ENCODE measurements around the gene TMEM109. TPM values are rescaled to one million over a fixed set of nuclear protein-coding genes. Genes with fewer than 3 reads are reported as not detected.

Gene TMEM109
- total and polyA plus RNA-seq, 9 of the 15 experiments (the other 6 are each of a cell fraction or from before 2014, with no cell fraction given), result 9.2 to 71.3 (median 30.5) TPM

DNA sequence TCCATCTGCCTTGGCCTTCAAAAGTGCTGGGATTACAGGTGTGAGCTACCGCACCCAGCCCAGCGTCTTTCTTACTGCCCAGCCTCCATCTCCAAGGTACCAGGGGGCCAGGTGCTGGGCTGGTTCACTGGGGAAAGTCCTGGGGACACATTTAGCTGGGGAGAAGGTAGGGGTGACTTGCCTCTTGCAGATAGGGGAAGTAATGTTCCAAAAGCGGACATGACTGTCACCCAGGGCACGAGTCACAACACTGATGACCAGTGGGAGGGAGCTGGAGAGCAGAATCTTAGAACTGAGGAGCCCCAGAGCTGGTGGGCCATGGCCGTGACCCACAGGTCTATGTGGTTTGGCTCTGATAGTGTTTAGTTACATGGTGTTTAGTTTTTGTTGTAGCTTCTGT, 40.5 kb downstream of the TMEM109 start:
- no peaks in the 10 kb centered on the region for H3K79me2 ChIP-seq (ENCODE audit: control insufficient read depth, insufficient read depth, low read length)
- no peak overlapping the region for H3K4me3 ChIP-seq
- CTCF ChIA-PET (ENCODE audit: low intra/inter-chr PET ratio), result no interaction called here
- H3K9me1 ChIP-seq (ENCODE audit: control insufficient read depth, insufficient read depth, low read length), result no peaks in the 10 kb centered on the region
- WGBS (ENCODE audit: insufficient coverage, low coverage, missing lambda C conversion rate), result 1% methylated on average over 5 of the region's 5 CpGs
- in situ Hi-C loops (cut with MboI), result no loop called here
- no peak for DNase-seq (ENCODE audit: extremely low read depth in 1 of 4, low spot score in 3 of 4)
- no peak overlapping the region for H3K27ac ChIP-seq (ENCODE audit: extremely low read depth, low read depth, low read length)
- H3K9me3 ChIP-seq (replicated peaks; ENCODE audit: control insufficient read depth, insufficient read depth, low read depth, low read length), result no peaks in the 10 kb centered on the region
- H3K36me3 ChIP-seq (ENCODE audit: control insufficient read depth, insufficient read depth, low read length), result no peaks in the 10 kb centered on the region
- H3K4me1 ChIP-seq (replicated peaks in 1 of 2; ENCODE audit: control insufficient read depth in 2 of 2, insufficient read depth in 2 of 2, low read length in 2 of 2), result peaks cover 0 to 6% of the 10 kb centered on the region in 2 experiments; a peak in 3 of 5 replicates
- no peak overlapping the region for H2AFZ ChIP-seq (ENCODE audit: low read depth, low read length)
- no peak overlapping the region for H3K4me2 ChIP-seq (ENCODE audit: insufficient read depth, low read length)
- no peak for FAIRE-seq
- H3K9ac ChIP-seq (ENCODE audit: insufficient read depth in 1 of 2, low read depth in 2 of 2, low read length in 2 of 2), result no peak overlapping the region
- ATAC-seq, result peak; percentile 43; the same call in 1 of the 3 replicates
- H3K27me3 ChIP-seq (ENCODE audit: control insufficient read depth in 2 of 2, insufficient read depth in 2 of 2, low read length in 2 of 2), result peaks cover 39 to 70% of the 10 kb centered on the region in 2 experiments
- intact Hi-C loops (cut with micrococcal nuclease), result no loop called here
- POLR2A ChIA-PET, result interaction anchor here (0.7 to 0.9 kb wide), 3 partner anchors 12 to 120 kb away, joined by 3 to 4 read pairs (median 4); no protein-coding TSS in a partner anchor
- BruUV-seq (replicated peaks), result no TSS peak
- 0 out of 2 replicates have a peak, but pooled peaks cover 3% of the 10 kb centered on the region for H4K20me1 ChIP-seq (replicated peaks; ENCODE audit: control insufficient read depth, insufficient read depth, low read length)
- TF ChIP-seq ZKSCAN8 (CRISPR knock-in tag; IDR thresholded peaks at IDR 0.05) (no peak), RFX1 (IDR thresholded peaks at IDR 0.05) (no peak), MECOM (CRISPR knock-in tag; IDR thresholded peaks at IDR 0.05) (no peak), PHB2 (IDR thresholded peaks at IDR 0.05; ENCODE audit: low read depth) (no peak), MLX (CRISPR knock-in tag; conservative IDR thresholded peaks at IDR 0.05) (no peak), ZNF263 (CRISPR knock-in tag; IDR thresholded peaks at IDR 0.05; ENCODE audit: borderline replicate concordance) (no peak), MXD1 (CRISPR knock-in tag; IDR thresholded peaks at IDR 0.05; ENCODE audit: borderline replicate concordance, poor library complexity, severe bottlenecking) (no peak)
- TF ChIP-seq, protein P1, sequence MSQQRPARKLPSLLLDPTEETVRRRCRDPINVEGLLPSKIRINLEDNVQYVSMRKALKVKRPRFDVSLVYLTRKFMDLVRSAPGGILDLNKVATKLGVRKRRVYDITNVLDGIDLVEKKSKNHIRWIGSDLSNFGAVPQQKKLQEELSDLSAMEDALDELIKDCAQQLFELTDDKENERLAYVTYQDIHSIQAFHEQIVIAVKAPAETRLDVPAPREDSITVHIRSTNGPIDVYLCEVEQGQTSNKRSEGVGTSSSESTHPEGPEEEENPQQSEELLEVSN (IDR thresholded peaks at IDR 0.05; ENCODE audit: borderline replicate concordance in 1 of 2, extremely low read depth in 1 of 2, insufficient read depth in 1 of 2, insufficient read length in 1 of 2, low read depth in 1 of 2, low read length in 1 of 2, poor library complexity in 1 of 2, severe bottlenecking in 1 of 2), result no peak
- TF ChIP-seq, protein P2, sequence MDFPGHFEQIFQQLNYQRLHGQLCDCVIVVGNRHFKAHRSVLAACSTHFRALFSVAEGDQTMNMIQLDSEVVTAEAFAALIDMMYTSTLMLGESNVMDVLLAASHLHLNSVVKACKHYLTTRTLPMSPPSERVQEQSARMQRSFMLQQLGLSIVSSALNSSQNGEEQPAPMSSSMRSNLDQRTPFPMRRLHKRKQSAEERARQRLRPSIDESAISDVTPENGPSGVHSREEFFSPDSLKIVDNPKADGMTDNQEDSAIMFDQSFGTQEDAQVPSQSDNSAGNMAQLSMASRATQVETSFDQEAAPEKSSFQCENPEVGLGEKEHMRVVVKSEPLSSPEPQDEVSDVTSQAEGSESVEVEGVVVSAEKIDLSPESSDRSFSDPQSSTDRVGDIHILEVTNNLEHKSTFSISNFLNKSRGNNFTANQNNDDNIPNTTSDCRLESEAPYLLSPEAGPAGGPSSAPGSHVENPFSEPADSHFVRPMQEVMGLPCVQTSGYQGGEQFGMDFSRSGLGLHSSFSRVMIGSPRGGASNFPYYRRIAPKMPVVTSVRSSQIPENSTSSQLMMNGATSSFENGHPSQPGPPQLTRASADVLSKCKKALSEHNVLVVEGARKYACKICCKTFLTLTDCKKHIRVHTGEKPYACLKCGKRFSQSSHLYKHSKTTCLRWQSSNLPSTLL (IDR thresholded peaks at IDR 0.05), result no peak
- TF ChIP-seq, protein P3, sequence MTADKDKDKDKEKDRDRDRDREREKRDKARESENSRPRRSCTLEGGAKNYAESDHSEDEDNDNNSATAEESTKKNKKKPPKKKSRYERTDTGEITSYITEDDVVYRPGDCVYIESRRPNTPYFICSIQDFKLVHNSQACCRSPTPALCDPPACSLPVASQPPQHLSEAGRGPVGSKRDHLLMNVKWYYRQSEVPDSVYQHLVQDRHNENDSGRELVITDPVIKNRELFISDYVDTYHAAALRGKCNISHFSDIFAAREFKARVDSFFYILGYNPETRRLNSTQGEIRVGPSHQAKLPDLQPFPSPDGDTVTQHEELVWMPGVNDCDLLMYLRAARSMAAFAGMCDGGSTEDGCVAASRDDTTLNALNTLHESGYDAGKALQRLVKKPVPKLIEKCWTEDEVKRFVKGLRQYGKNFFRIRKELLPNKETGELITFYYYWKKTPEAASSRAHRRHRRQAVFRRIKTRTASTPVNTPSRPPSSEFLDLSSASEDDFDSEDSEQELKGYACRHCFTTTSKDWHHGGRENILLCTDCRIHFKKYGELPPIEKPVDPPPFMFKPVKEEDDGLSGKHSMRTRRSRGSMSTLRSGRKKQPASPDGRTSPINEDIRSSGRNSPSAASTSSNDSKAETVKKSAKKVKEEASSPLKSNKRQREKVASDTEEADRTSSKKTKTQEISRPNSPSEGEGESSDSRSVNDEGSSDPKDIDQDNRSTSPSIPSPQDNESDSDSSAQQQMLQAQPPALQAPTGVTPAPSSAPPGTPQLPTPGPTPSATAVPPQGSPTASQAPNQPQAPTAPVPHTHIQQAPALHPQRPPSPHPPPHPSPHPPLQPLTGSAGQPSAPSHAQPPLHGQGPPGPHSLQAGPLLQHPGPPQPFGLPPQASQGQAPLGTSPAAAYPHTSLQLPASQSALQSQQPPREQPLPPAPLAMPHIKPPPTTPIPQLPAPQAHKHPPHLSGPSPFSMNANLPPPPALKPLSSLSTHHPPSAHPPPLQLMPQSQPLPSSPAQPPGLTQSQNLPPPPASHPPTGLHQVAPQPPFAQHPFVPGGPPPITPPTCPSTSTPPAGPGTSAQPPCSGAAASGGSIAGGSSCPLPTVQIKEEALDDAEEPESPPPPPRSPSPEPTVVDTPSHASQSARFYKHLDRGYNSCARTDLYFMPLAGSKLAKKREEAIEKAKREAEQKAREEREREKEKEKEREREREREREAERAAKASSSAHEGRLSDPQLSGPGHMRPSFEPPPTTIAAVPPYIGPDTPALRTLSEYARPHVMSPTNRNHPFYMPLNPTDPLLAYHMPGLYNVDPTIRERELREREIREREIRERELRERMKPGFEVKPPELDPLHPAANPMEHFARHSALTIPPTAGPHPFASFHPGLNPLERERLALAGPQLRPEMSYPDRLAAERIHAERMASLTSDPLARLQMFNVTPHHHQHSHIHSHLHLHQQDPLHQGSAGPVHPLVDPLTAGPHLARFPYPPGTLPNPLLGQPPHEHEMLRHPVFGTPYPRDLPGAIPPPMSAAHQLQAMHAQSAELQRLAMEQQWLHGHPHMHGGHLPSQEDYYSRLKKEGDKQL (CRISPR knock-in tag; IDR thresholded peaks at IDR 0.05; ENCODE audit: borderline replicate concordance), result no peak

Measured in K562 (cell line).